Esophagus squamous epithelium (tissue), 5 donors: Measurements from ENCODE around the gene EML1. TPM values are rescaled to one million over a fixed set of nuclear protein-coding genes. Genes with fewer than 3 reads are reported as not detected.

Experiments used
- DNase-seq: peaks from one replicate; lab custom pipeline; 2025; lab: John Stamatoyannopoulos, UW
- H3K27ac ChIP-seq, 4 donors: fragments of 200-600 bp; sonication (generic); one replicate each; pipeline ENCODE4 v1.5.1; 2016 to 2019; ENCODE audit warnings: mild to moderate bottlenecking in 1 of 4
- H3K27me3 ChIP-seq, 4 donors: fragments of 200-600 bp; sonication (generic); 1 replicate in 3 of 4; 2 replicates in 1 of 4; pipeline versions ENCODE4 v1.5.1 to v1.6.0; 2017 to 2021; ENCODE audit warnings: antibody characterized with exemption in 1 of 4
- H3K36me3 ChIP-seq, 3 donors: fragments of 200-600 bp; sonication (generic); one replicate each; pipeline ENCODE4 v1.5.1; 2016 to 2019
- H3K4me1 ChIP-seq, 3 donors: fragments of 200-600 bp; sonication (generic); one replicate each; pipeline ENCODE4 v1.5.1; 2017 to 2019
- H3K4me3 ChIP-seq, 4 donors: fragments of 200-600 bp; sonication (generic); 1 replicate in 3 of 4; 2 replicates in 1 of 4; pipeline ENCODE4 v1.5.1; 2016 to 2019; ENCODE audit warnings: mild to moderate bottlenecking in 2 of 4, moderate library complexity in 1 of 4
- H3K9me3 ChIP-seq, 3 donors: fragments of 200-600 bp; sonication (generic); one replicate each; pipeline ENCODE4 v1.5.1; 2016 to 2019
- POLR2A ChIP-seq, 4 donors: fragments of 450-650 bp; IDR thresholded peaks; one replicate each; pipeline ENCODE4 v1.6.1; 2017; ENCODE audit warnings: antibody characterized with exemption in 4 of 4, mild to moderate bottlenecking in 4 of 4, moderate library complexity in 3 of 4
- WGBS, 2 donors: methylation state at CpG; one replicate each; pipeline ENCODE4 v1.1.5; 2018; 5-methylcytosine and 5-hydroxymethylcytosine counted together
- intact Hi-C: fragments of 100-400 bp; cut with DNase I; formaldehyde crosslinking; loops from one replicate; pipeline ENCODE4 v1.15.0; 2022
- total RNA-seq, 4 donors: library from RNA; depleted of rRNA; stranded (reverse); fragments of >200 nt; gene quantifications; one replicate each; pipeline ENCODE4 v1.1.0, GENCODE V29; 2016
- TF ChIP-seq, protein P1 (sequence below), 6 experiments: fragments of 450-650 bp in 4 of 6; fragments of 200-600 bp in 2 of 6; sonication (generic) in 2 of 6; IDR thresholded peaks; one replicate each; pipeline ENCODE4 v1.5.1; 2016 to 2019; ENCODE audit warnings: antibody characterized with exemption in 6 of 6, mild to moderate bottlenecking in 4 of 6, moderate library complexity in 4 of 6
- donor health status: DM: yes; HTN: yes; CAD: no.

Gene EML1
- total RNA-seq, 4 donors from 2014 or later = 3.0 to 22.9 (median 9.4) TPM

DNA sequence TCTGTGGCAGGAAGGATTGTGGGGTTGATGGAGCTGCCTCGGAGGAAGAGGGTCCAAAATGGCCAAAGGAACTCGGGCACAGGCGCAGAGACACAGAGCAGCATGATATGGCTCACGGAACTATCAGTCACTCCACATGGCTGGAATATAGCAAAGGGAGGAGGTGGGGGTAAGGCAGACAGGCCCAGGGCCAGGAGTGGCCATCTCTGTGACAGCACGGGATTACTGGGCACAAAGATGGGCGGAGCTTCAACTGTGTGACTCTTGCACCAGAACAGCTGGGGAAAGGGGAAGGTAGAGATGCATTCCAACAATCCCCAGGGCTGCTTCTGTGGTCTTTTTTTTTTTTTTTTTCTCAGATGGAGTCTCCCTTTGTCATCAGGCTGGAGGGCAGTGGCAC lies 24.8 kb upstream of the EML1 start:
- no peak for DNase-seq
- Histone ChIP-seq H3K27me3 (no peaks in the 10 kb centered on the region), H3K27ac (peak overlapping the region in 2 of 4 donors; percentile 21 to 38), H3K36me3 (no peaks in the 10 kb centered on the region), H3K4me1 (peaks cover 0 to 33% (median 6%) of the 10 kb centered on the region in 3 donors), H3K4me3 (no peak overlapping the region), H3K9me3 (no peaks in the 10 kb centered on the region)
- WGBS, 2 donors = 66 to 71% methylated on average over 6 of the region's 6 CpGs
- intact Hi-C loops = no loop called here
- TF ChIP-seq POLR2A (IDR thresholded peaks at IDR 0.05) = no peak
- TF ChIP-seq, protein P1, sequence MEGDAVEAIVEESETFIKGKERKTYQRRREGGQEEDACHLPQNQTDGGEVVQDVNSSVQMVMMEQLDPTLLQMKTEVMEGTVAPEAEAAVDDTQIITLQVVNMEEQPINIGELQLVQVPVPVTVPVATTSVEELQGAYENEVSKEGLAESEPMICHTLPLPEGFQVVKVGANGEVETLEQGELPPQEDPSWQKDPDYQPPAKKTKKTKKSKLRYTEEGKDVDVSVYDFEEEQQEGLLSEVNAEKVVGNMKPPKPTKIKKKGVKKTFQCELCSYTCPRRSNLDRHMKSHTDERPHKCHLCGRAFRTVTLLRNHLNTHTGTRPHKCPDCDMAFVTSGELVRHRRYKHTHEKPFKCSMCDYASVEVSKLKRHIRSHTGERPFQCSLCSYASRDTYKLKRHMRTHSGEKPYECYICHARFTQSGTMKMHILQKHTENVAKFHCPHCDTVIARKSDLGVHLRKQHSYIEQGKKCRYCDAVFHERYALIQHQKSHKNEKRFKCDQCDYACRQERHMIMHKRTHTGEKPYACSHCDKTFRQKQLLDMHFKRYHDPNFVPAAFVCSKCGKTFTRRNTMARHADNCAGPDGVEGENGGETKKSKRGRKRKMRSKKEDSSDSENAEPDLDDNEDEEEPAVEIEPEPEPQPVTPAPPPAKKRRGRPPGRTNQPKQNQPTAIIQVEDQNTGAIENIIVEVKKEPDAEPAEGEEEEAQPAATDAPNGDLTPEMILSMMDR (IDR thresholded peaks at IDR 0.05) = no peak

DNA sequence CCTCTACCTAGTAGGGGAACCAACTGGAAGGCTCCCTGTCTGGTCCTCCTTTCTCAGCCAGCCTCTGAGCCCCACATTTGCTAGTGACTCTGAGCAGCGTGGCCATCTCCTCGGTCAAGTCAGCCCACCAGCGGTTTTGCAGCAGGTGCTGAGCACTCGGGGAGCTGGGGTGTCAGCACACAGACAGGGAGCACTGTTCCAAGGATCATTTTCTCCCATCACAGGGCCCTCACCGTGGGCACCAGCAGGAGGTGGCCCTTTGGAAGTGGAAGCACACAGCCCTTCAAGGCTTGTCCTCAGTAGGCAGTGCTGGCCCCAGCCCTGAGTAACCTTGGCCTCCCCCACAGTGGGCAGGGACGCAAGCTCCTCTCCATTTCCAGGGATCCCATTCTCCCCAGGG lies 24.1 kb upstream of the EML1 start:
- H3K27me3 ChIP-seq = peaks cover 0 to 4% (median 0%) of the 10 kb centered on the region in 4 donors
- WGBS, 2 donors = 73% methylated on average over 3 of the region's 6 CpGs; no CpG with 5 or more reads in 1 of the 2 donors
- no peak overlapping the region for H3K4me3 ChIP-seq
- peaks cover 0 to 40% (median 13%) of the 10 kb centered on the region in 3 donors for H3K4me1 ChIP-seq
- TF ChIP-seq, protein P1 (IDR thresholded peaks at IDR 0.05) = no peak
- TF ChIP-seq POLR2A (IDR thresholded peaks at IDR 0.05) = no peak
- H3K27ac ChIP-seq = no peak overlapping the region
- no peak for DNase-seq
- no peaks in the 10 kb centered on the region for H3K36me3 ChIP-seq
- H3K9me3 ChIP-seq = no peaks in the 10 kb centered on the region
- intact Hi-C loops = no loop called here

DNA sequence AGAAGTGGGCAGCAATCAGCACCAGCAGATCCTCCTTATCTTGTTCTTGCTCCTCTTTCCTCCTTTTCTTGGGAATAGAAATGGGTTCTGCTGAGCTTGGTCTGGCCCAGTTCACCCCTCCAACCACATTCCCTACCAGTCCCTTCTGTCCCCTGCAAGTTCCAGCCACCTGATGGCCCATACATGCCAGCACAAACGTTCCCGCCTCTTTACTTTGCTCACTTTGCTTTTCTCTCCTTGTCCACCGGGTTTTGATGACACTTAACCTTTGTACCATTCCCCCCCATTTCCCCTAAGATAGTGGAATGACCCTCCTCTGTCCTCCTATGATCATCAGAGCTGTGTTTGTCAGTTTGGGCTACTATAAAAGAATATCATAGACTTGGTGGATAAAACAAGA lies 23.4 kb upstream of the EML1 start:
- H3K27me3 ChIP-seq = peaks cover 0 to 10% (median 0%) of the 10 kb centered on the region in 4 donors
- no peaks in the 10 kb centered on the region for H3K36me3 ChIP-seq
- DNase-seq = no peak
- no peak overlapping the region for H3K4me3 ChIP-seq
- TF ChIP-seq, protein P1 (IDR thresholded peaks at IDR 0.05) = no peak
- no peak for TF ChIP-seq POLR2A (IDR thresholded peaks at IDR 0.05)
- H3K9me3 ChIP-seq = no peaks in the 10 kb centered on the region
- 66 to 71% methylated on average over 3 of the region's 3 CpGs for WGBS, 2 donors
- H3K4me1 ChIP-seq = peaks cover 0 to 47% (median 17%) of the 10 kb centered on the region in 3 donors
- H3K27ac ChIP-seq = no peak overlapping the region
- intact Hi-C loops = no loop called here

DNA sequence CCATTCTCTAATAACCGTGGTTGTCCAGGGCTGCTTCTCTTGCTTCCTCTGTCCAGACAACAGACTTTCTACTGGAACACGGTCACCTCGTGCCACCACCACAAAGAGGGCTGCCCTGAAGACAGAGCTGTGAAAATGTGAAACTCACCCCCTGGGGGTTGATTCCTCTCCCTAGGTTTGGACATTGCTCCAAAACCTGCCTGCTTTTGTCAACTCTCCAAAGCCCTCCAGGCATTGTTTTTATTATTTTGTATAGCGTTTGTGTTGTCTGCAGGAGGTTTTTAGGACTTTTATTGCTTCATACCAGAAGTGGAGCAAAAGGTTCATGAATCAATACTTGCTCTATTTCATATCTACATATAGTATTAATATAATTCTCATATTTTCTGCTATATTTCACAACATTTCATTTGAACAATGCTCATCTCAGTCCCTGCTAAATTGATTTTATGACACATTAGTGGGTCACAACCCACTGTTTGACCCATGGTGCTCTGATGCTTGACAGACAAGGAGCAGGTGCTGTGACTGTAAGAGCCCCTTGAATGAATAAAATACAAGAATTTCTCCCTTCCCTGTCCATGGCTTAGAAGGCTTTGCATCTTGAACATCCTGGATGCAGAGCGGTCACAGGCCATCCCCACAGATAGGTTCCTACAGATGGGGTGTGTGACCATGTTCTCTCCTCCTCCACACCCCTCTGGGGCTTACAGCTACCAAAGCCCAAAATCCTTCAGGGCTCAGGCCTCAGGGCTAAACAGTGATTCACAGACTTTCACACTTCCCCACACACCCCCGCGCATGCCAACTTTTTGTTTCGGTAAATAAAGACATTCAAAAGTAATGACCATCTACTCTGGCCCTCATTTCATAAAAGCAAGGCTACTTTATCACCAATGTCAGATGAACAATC lies 20.6 kb upstream of the EML1 start:
- Histone ChIP-seq H3K9me3 (no peaks in the 10 kb centered on the region), H3K36me3 (no peaks in the 10 kb centered on the region), H3K4me1 (peaks cover 0 to 41% (median 17%) of the 10 kb centered on the region in 3 donors), H3K27me3 (peaks cover 0 to 28% (median 0%) of the 10 kb centered on the region in 4 donors), H3K27ac (peak overlapping the region in 2 of 4 donors; percentile 28 to 47), H3K4me3 (no peak overlapping the region)
- TF ChIP-seq POLR2A (IDR thresholded peaks at IDR 0.05) = no peak
- TF ChIP-seq, protein P1 (IDR thresholded peaks at IDR 0.05) = no peak
- intact Hi-C loops = no loop called here
- DNase-seq = no peak
- 51 to 62% methylated on average over 6 to 7 of the region's 8 CpGs for WGBS, 2 donors
